ENCODE results near the gene STYXL2.

- TF ChIP-seq CTCF (conservative IDR thresholded peaks at IDR 0.05; ENCODE audit: low read depth in 2 of 2) = no peak
- TF ChIP-seq EZH2phosphoT487 (IDR thresholded peaks at IDR 0.05; ENCODE audit: unreplicated experiment) = no peak
- no peak for TF ChIP-seq REST (IDR thresholded peaks at IDR 0.05; ENCODE audit: unreplicated experiment)
- TF ChIP-seq EZH2 (IDR thresholded peaks at IDR 0.05; ENCODE audit: low read depth, unreplicated experiment) = no peak
- TF ChIP-seq JUNB (IDR thresholded peaks at IDR 0.05; ENCODE audit: unreplicated experiment) = no peak
- TF ChIP-seq CREB1 (CRISPR knock-in tag; IDR thresholded peaks at IDR 0.05; ENCODE audit: low read depth) = no peak
- TF ChIP-seq POLR2AphosphoS5 (IDR thresholded peaks at IDR 0.05; ENCODE audit: low read depth) = no peak
- no peak for TF ChIP-seq ZNF114 (CRISPR knock-in tag; IDR thresholded peaks at IDR 0.05)
- no peak for TF ChIP-seq NANOG (IDR thresholded peaks at IDR 0.05; ENCODE audit: borderline replicate concordance)
Observed at GRCh38 chr1:167077128-167077867, 16.6 kb upstream of the STYXL2 start.
